Astrocyte (in vitro differentiated cells and primary cell): ENCODE data around the gene SLC17A3. TPM values are rescaled to one million over a fixed set of nuclear protein-coding genes. Genes with fewer than 3 reads are reported as not detected.

Experiments
- DNase-seq: peaks from one replicate; pipeline ENCODE4 v3.0.0-alpha.2; 2010; ENCODE audit warnings: low read depth
- FAIRE-seq: peaks from 2 replicates; lab custom pipeline; 2011; peaks lifted over from hg19 to GRCh38; lab: Jason Lieb, UNC
- H2AFZ ChIP-seq: 2 replicates; pipeline ENCODE4 v1.6.0; 2012; ENCODE audit warnings: low read depth, low read length, inconsistent platforms
- H3K27ac ChIP-seq: 2 replicates; pipeline ENCODE4 v1.5.1; 2011; ENCODE audit warnings: low read depth, low read length, inconsistent platforms
- H3K27me3 ChIP-seq: 2 replicates; pipeline ENCODE4 v1.6.0; 2011; ENCODE audit warnings: low read length, inconsistent platforms; ENCODE audit not compliant: insufficient read depth
- H3K36me3 ChIP-seq: 2 replicates; pipeline ENCODE4 v1.5.1; 2011; ENCODE audit warnings: low read length, inconsistent platforms; ENCODE audit not compliant: insufficient read depth
- H3K4me1 ChIP-seq: 2 replicates; pipeline ENCODE4 v1.5.1; 2011; ENCODE audit warnings: low read length, inconsistent platforms; ENCODE audit not compliant: insufficient read depth
- H3K4me2 ChIP-seq: 2 replicates; pipeline ENCODE4 v1.6.0; 2012; ENCODE audit warnings: low read length, inconsistent platforms
- H3K4me3 ChIP-seq: 2 replicates; pipeline ENCODE4 v1.5.1; 2011; ENCODE audit warnings: low read depth, mild to moderate bottlenecking, low read length, inconsistent platforms; ENCODE audit not compliant: insufficient read depth
- H3K79me2 ChIP-seq: 2 replicates; pipeline ENCODE4 v1.6.0; 2012; ENCODE audit warnings: mild to moderate bottlenecking, low read length, inconsistent platforms; ENCODE audit not compliant: insufficient read depth
- H3K9ac ChIP-seq: 2 replicates; pipeline ENCODE4 v1.6.0; 2012; ENCODE audit warnings: mild to moderate bottlenecking, low read length, inconsistent platforms
- H3K9me3 ChIP-seq: 2 replicates; pipeline ENCODE4 v1.5.1; 2012; ENCODE audit warnings: low read depth, mild to moderate bottlenecking, low read length, inconsistent platforms; ENCODE audit not compliant: insufficient read depth
- H4K20me1 ChIP-seq: 2 replicates; pipeline ENCODE4 v1.6.0; 2012; ENCODE audit warnings: low read length, inconsistent platforms; ENCODE audit not compliant: insufficient read depth
- H3K27ac Mint-ChIP-seq: one replicate; pipeline ENCODE4 v1.8.0; 2021; ENCODE audit warnings: mild to moderate bottlenecking, mixed read lengths; ENCODE audit not compliant: unreplicated experiment
- H3K27me3 Mint-ChIP-seq: one replicate; pipeline ENCODE4 v1.8.0; 2021; ENCODE audit warnings: low read depth, mixed read lengths; ENCODE audit not compliant: unreplicated experiment
- H3K36me3 Mint-ChIP-seq: one replicate; pipeline ENCODE4 v1.8.0; 2021; ENCODE audit warnings: low read depth, mixed read lengths; ENCODE audit not compliant: unreplicated experiment
- H3K4me1 Mint-ChIP-seq: one replicate; pipeline ENCODE4 v1.8.0; 2021; ENCODE audit warnings: low read depth, mixed read lengths; ENCODE audit not compliant: unreplicated experiment
- H3K4me3 Mint-ChIP-seq: one replicate; pipeline ENCODE4 v1.8.0; 2021; ENCODE audit warnings: mild to moderate bottlenecking, moderate library complexity, mixed read lengths; ENCODE audit not compliant: unreplicated experiment
- H3K9me3 Mint-ChIP-seq: one replicate; pipeline ENCODE4 v1.8.0; 2021; ENCODE audit warnings: mild to moderate bottlenecking, mixed read lengths; ENCODE audit not compliant: unreplicated experiment
- EZH2 ChIP-seq: IDR thresholded peaks from 2 replicates; pipeline ENCODE4 v1.6.1; 2012; ENCODE audit warnings: mild to moderate bottlenecking, low read length, inconsistent platforms; ENCODE audit not compliant: insufficient read depth
- total RNA-seq: library from RNA; stranded (reverse); gene quantifications from 2 replicates; pipeline ENCODE4 v1.2.1, GENCODE V29; 2021
- TF ChIP-seq, protein P1 (sequence below): IDR thresholded peaks from 2 replicates; pipeline ENCODE4 v1.5.1; 2011; ENCODE audit warnings: low read depth, mild to moderate bottlenecking, inconsistent platforms, low read length, moderate library complexity; ENCODE audit not compliant: insufficient read depth

SLC17A3 gene
- total RNA-seq, 1 donor from 2014 or later: not detected

DNA sequence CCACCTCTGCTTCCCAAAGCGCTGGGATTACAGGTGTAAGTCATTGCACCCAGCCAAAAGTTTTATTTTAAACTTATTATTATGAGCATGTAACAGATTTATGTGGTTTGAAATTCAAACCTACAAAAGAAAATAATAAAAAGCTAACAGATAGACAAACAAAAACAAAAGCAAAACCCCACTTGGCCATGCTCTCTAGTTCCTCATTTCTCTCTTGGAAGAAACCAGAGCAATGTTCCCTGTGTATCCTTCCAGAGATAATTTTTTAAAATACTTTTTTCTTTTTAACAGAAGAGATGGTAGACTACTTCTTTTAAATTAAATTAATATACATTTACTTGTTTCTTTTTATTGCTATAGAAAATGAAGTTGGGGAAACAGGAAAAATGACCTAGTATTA, 28.0 kb upstream of the SLC17A3 start:
- H3K9ac ChIP-seq: no peak overlapping the region
- no peak overlapping the region for H3K27ac ChIP-seq
- Mint-ChIP-seq H3K36me3 (no peaks in the 10 kb centered on the region), H3K27me3 (peaks cover 2% of the 10 kb centered on the region), H3K4me3 (no peak overlapping the region), H3K9me3 (peaks cover 2% of the 10 kb centered on the region), H3K4me1 (peaks cover 16% of the 10 kb centered on the region), H3K27ac (no peak overlapping the region)
- TF ChIP-seq, protein P1, sequence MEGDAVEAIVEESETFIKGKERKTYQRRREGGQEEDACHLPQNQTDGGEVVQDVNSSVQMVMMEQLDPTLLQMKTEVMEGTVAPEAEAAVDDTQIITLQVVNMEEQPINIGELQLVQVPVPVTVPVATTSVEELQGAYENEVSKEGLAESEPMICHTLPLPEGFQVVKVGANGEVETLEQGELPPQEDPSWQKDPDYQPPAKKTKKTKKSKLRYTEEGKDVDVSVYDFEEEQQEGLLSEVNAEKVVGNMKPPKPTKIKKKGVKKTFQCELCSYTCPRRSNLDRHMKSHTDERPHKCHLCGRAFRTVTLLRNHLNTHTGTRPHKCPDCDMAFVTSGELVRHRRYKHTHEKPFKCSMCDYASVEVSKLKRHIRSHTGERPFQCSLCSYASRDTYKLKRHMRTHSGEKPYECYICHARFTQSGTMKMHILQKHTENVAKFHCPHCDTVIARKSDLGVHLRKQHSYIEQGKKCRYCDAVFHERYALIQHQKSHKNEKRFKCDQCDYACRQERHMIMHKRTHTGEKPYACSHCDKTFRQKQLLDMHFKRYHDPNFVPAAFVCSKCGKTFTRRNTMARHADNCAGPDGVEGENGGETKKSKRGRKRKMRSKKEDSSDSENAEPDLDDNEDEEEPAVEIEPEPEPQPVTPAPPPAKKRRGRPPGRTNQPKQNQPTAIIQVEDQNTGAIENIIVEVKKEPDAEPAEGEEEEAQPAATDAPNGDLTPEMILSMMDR: no peak
- no peak for TF ChIP-seq EZH2
- DNase-seq (no peak), FAIRE-seq (no peak)
- no peaks in the 10 kb centered on the region for H3K79me2 ChIP-seq
- no peak overlapping the region for H2AFZ ChIP-seq
- no peaks in the 10 kb centered on the region for H3K4me1 ChIP-seq
- no peak overlapping the region for H3K4me2 ChIP-seq
- H4K20me1 ChIP-seq: no peaks in the 10 kb centered on the region
- no peak overlapping the region for H3K4me3 ChIP-seq
- no peaks in the 10 kb centered on the region for H3K36me3 ChIP-seq
- no peaks in the 10 kb centered on the region for H3K27me3 ChIP-seq
- no peaks in the 10 kb centered on the region for H3K9me3 ChIP-seq

- Mint-ChIP-seq H3K36me3 (no peaks in the 10 kb centered on the region), H3K4me1 (peaks cover 16% of the 10 kb centered on the region), H3K9me3 (peaks cover 2% of the 10 kb centered on the region), H3K4me3 (no peak overlapping the region), H3K27ac (no peak overlapping the region), H3K27me3 (peaks cover 2% of the 10 kb centered on the region)
- H3K4me1 ChIP-seq: no peaks in the 10 kb centered on the region
- no peaks in the 10 kb centered on the region for H3K27me3 ChIP-seq
- H3K9me3 ChIP-seq: no peaks in the 10 kb centered on the region
- FAIRE-seq: no peak
- no peak overlapping the region for H2AFZ ChIP-seq
- TF ChIP-seq, protein P1: no peak
- no peak for TF ChIP-seq EZH2
- no peak overlapping the region for H3K4me2 ChIP-seq
- no peak overlapping the region for H3K9ac ChIP-seq
- H3K36me3 ChIP-seq: no peaks in the 10 kb centered on the region
- no peaks in the 10 kb centered on the region for H3K79me2 ChIP-seq
- H3K4me3 ChIP-seq: no peak overlapping the region
- H4K20me1 ChIP-seq: no peaks in the 10 kb centered on the region
- no peak overlapping the region for H3K27ac ChIP-seq
- no peak for DNase-seq
These were observed 26.8 kb upstream of the SLC17A3 start for GRCh38 chr6:25900843-25901242.

DNA sequence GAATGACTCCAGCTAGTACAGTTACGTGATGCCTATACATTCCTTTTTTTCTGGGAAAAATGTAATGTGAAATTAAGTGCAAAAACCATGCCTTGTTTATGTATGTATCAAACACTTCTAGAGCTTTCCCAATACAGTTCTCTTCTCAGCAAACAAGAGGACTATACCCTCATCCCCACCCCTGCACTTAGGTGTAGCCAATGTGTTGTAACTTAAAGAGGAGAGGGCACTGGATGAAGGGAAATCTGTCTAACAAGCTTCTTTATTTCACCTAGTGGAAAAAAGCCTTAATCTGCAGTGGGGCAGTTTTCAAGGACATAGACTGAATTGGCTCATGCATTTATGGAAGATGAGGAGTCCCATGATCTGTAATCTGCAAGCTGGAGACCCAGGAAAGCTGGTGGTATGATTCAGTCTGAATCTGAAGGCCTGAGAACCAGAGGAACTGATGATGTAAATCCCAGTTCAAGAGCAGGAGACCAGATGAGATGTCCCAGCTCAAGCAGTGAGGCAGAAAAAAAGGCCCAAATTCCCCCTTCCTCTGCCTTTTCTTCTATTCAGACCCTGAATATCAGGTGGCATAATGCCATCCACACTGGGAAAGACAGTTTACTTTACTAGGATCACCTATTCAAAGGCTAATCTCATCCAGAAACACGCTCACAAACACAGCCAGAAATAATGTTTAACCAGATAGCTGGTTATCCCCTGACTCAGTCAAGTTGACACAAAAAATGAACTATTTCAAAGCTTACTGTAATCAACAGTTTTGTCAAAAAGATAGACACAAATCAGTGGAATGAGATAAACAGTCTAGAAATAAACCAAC, 25.8 kb upstream of the SLC17A3 start:
- no peak for DNase-seq

More for the DNA sequence above, 25.8 kb upstream of the SLC17A3 start:
- no peaks in the 10 kb centered on the region for H3K27me3 Mint-ChIP-seq
- no peaks in the 10 kb centered on the region for H3K4me1 ChIP-seq
- H2AFZ ChIP-seq: no peak overlapping the region
- no peak for FAIRE-seq
- H3K4me2 ChIP-seq: no peak overlapping the region
- H3K27ac Mint-ChIP-seq: peak overlapping the region; percentile 74
- no peaks in the 10 kb centered on the region for H3K27me3 ChIP-seq
- no peaks in the 10 kb centered on the region for H3K79me2 ChIP-seq
- no peaks in the 10 kb centered on the region for H3K9me3 Mint-ChIP-seq
- no peaks in the 10 kb centered on the region for H3K36me3 ChIP-seq
- no peaks in the 10 kb centered on the region for H3K9me3 ChIP-seq
- no peaks in the 10 kb centered on the region for H4K20me1 ChIP-seq
- H3K4me3 ChIP-seq: no peak overlapping the region
- H3K36me3 Mint-ChIP-seq: no peaks in the 10 kb centered on the region
- no peak overlapping the region for H3K4me3 Mint-ChIP-seq
- H3K9ac ChIP-seq: no peak overlapping the region
- H3K4me1 Mint-ChIP-seq: peaks cover 16% of the 10 kb centered on the region
- no peak overlapping the region for H3K27ac ChIP-seq
- TF ChIP-seq, protein P1: no peak
- no peak for TF ChIP-seq EZH2
